Right ventricle myocardium inferior (tissue), 1 donor: ENCODE results near the gene IFI30. TPM values are rescaled to one million over a fixed set of nuclear protein-coding genes. Genes with fewer than 3 reads are reported as not detected.
"Not testable (repeated sequence)": the region's sequence is repeated elsewhere in the genome, so short reads cannot be mapped to it uniquely, and the experiment has no call there.

ENCODE experiments used
- ATAC-seq: fragments of 200-7000 bp; cut with Tn5 transposase; one replicate; pipeline ENCODE4 v1.9.1; 2020; ENCODE audit warnings: mild to moderate bottlenecking, moderate library complexity
- DNase-seq: peaks from one replicate; pipeline ENCODE4 v3.0.0; 2021; ENCODE audit errors: missing footprints
- intact Hi-C: fragments of 100-400 bp; cut with DNase I; formaldehyde crosslinking; loops from one replicate; pipeline ENCODE4 v1.11.0; 2022
- total RNA-seq: library from RNA; stranded (reverse); fragmentation: NEBNext Ultra II Directional; extraction: Animal tissue kit (Norgen Biotek cat#: 25700); gene quantifications from one replicate; pipeline ENCODE4 v1.2.1, GENCODE V29; 2021
- donor health status: DM: no; HTN: yes; CAD: no; lungs with severe emphysema.

The IFI30 gene
- total RNA-seq, 1 donor from 2014 or later = 32.5 TPM

DNA sequence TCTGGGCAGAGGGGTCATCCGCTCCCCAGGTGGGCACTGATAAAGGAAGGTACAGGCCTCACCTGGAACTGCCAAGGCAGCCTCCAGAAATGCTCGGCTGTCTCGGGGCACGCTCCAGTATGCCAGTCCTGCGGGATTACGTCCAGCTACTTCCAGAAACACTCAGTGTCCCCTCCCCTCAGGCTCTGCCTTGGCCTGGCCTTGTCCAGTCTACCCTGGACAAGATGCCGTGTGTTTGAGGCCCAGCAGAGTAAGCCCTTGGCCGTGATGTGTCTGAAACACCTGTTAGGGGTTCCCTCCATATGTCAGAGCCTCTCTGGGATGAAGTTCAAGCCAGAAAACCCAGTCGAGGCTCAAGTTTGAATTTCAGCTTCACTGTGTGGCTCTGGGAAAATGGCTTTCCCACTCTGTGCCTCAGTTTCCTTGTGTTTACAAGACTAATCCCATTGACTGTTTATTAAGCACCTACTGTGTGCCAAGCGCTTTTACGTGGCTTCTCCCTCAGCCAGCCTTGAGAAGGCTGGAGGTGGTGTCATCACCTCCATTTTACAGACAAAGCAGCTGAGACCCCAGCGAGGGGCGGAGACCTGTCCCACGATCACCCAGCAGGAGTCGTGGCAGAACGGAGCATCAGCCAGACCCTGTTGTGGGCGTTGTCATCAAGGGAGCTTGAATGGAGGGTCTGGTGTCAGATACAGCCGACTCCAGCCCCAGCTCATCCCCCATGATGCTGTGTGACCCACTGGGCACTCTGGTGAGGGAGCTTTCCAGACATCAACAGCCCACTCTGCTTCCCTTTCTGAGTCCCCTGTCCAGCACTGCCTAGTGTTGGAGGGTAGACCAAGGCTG, 22.6 kb upstream of the IFI30 start:
- intact Hi-C loops = loop anchor here (5.0 kb wide), 1 partner anchor 51 kb away; the partner anchor contains the start of gene RAB3A
- DNase-seq (no peak), ATAC-seq (no peak)

DNA sequence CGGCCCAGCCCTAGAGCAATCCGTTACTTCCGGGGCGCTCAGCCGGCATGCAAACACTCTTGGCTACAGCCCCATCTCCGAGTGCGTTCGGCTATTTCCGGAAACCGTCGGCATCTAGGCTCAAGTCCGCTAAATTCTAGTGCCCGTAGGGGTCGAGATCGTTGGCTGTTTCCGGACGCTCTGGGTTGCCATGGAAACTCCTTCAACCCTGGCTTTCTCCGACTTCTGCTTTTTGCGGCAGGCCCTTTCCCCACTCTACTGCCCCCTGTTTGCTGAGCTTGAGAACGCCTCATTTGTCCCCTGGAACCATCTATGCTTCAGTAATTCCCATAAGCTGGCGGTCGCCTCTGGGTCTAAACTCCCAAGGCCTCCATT, 21.2 kb upstream of the IFI30 start:
- peak; percentile 77 for ATAC-seq
- DNase-seq = peak; percentile 97
- intact Hi-C loops = loop anchor here (2.0 to 5.0 kb wide), 2 partner anchors 34 to 50 kb away; partner anchors contain the start of gene RAB3A

DNA sequence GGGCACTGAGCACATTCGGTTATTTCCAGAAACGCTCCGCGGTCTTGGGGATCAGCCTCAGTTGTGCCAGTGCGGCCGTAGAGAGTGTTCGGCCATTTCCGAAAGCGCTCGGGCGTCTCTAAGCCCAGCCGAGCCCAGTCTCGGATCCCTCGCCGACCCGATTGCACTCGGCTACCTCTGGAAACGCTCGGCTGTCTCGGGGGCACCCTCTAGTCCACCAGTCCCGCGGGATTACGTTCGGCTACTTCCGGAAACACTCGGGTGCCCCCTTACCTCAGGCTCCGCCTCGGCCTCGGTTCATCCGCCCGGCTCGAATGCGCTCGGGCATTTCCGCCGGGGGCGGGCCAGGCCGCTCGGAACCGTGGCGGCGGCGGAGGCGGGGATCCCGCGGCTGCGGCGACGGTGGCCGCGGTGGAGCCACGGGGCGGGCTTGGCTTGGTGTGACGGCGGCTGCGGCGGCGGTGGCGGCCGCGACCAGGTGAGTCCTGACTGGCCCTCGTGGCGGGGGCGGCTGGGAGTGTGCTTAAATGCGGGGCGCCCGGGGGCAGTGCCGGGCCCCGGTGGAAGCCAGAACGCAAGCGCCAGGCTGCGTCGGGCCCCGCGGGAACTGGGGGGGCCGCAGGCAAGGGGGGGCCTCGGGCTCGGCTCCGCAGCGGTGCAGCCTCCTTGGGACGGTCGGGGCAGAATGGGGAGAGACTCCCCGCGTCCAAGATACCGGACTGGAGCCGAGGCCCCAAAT, 20.6 kb upstream of the IFI30 start, which contains the start of gene PIK3R2:
PIK3R2 (plus strand) TSS at position 347 of the 739 bp plus-strand sequence. CDS start 2,717 bp downstream, outside the sequence.
- intact Hi-C loops = loop anchor here (2.0 to 5.0 kb wide), 2 partner anchors 34 to 49 kb away; partner anchors contain the start of gene RAB3A

DNA sequence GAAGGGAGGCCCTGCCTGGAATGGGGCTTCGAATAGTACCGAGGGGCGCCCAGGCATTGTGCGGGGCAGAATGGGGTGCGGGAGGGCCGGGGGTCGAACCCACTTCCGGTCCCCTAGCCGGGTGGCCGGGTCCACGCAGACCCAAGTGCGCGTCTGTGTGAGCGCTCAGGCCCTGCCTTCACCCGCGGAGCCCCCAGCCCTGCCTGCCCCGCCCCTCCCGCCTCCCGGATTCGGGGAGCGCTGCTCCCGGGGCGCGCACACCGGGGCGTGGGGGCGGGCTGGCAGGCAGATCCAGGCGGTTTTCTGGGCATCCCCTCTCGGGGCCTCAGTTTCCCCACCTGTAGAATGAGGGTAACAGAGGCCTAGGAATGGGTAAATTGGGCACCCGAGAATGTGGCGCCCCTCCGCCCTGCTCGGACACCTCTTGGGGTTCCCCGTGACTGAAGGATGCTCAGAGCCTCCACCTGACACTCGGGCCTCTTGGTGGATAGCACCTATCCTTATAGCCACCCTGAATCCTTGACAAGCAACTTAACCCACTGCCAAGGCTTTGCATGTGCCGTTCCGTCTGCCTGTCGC, 20.0 kb upstream of the IFI30 start:
- DNase-seq (no peak), ATAC-seq (no peak)
- intact Hi-C loops = loop anchor here (2.0 to 5.0 kb wide), 2 partner anchors 35 to 49 kb away; partner anchors contain the start of gene RAB3A

More for the DNA sequence above, 20.6 kb upstream of the IFI30 start, which contains the start of gene PIK3R2:
- DNase-seq (peak; percentile 99), ATAC-seq (peak; percentile 93)

DNA sequence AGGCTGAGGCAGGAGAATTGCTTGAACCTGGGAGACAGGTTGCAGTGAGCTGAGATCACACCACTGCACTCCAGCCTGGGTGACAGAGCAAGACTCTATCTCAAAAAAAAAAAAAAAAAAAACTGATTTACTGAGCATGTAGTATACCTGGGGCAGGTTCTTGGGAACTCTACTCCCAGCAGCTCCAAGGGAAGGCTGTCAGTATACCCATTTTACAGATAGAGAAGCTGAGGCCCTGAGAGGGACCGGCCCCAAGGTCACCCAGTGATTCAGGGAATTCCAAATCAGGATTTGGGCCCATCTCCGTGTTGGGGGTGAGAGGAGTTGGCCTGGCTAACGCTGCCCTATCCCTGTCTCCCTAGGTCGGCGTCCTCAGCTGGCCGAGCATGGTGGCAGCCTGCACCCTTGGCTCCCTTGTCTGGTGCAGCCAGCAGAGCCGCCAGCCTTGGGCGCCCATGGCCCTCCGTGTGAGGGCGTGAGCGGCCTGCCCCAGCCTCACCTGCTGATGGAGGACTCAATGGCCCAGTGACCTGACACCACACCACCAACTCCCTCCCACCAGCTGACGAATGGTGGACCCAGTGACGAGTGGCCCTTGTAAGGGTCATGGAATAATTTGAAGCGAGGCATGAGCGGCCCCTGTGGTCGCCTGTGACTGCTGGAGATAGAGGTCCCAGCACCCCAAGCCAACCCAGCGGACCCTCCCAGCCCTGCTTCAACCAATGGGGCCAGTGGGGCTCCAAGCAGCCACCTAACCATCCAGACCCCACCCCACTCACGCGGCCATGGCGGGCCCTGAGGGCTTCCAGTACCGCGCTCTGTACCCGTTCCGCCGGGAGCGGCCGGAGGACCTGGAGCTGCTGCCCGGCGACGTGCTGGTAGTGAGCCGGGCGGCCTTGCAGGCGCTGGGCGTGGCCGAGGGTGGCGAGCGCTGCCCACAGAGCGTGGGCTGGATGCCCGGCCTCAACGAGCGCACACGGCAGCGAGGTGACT, 18.2 kb upstream of the IFI30 start:
- intact Hi-C loops = no loop called here
- no peak for ATAC-seq
- DNase-seq = no peak

DNA sequence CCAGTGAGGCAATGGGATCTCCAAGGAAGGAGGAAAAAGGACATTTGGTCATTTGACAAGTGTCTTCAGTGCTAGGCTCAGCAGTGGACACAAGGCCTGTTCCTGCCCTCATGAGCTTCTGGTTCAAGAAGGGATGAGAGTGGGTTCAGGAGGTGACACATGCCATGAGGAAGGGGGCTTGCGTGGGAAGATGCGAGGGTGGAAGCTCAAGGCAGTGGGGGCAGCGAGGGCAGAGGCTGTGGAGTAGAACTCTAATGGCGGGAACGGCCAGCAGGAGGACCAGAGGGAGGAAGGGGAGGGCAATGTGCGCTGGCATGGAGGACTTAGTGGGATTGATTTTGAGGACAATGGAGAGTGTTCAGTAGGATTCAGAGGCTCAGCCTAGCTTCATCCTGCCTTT, 17.3 kb upstream of the IFI30 start:
- intact Hi-C loops = no loop called here
- ATAC-seq (no peak), DNase-seq (no peak)

GRCh38 chr19:18156841-18157464, 16.7 kb upstream of the IFI30 start:
- intact Hi-C loops = no loop called here
- DNase-seq = peak; percentile 88
- ATAC-seq = peak; percentile 10

DNA sequence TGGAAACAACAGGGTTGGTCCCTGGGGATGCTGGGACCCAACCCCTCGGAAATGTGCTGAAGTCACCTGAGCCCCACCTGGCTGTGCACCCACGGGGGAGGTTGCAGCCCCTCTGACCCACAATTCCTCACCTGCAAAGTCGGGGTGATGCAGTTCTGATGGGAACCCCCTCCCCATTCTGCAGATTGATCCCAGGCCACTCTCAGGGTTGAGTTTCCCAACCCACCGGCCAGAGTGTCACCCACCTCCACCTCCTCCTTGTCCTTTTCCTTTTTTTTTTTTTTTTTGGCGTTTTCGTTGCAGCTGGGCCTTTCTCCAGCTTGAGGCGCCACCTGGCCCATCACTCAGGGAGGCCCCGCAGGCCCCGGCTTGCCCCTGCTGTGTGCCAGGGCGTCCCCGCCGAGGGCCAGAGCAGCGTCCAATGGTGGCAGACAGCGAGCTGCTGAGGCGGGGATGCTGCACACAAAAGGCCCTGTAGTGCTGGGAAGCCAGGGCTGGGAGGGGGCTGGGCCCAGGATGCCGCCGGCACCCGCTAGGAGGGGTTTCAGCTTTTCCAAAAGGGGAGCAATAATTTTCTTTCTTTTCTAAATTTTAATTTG, 16.0 kb upstream of the IFI30 start:
- intact Hi-C loops = no loop called here
- ATAC-seq = no peak
- DNase-seq = no peak

DNA sequence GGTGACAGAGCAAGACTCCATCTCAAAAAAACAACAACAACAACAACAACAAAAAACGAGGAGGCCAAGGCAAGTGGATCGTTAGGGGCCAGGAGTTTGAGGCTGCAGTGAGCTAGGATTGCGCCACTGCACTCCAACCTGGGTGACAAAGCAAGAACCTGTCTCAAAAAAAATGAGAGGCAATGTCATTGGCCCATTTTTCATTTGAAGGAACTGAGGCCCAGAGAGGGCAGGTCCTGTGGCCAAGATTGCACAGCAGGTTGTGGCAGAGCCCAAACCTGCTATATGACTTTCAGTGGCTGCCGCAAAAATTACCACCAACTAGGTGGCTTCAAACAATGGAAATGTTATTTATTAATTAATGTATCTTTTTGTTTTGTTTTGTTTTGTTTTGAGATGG, 15.1 kb upstream of the IFI30 start:
- no peak for DNase-seq
- no peak for ATAC-seq
- intact Hi-C loops = no loop called here

- DNase-seq, intact Hi-C loops, ATAC-seq: not testable (repeated sequence)
These were observed 14.5 kb upstream of the IFI30 start for GRCh38 chr19:18159059-18159616.

GRCh38 chr19:18159810-18160209, 13.8 kb upstream of the IFI30 start:
- intact Hi-C loops = no loop called here
- no peak for DNase-seq
- ATAC-seq = no peak

DNA sequence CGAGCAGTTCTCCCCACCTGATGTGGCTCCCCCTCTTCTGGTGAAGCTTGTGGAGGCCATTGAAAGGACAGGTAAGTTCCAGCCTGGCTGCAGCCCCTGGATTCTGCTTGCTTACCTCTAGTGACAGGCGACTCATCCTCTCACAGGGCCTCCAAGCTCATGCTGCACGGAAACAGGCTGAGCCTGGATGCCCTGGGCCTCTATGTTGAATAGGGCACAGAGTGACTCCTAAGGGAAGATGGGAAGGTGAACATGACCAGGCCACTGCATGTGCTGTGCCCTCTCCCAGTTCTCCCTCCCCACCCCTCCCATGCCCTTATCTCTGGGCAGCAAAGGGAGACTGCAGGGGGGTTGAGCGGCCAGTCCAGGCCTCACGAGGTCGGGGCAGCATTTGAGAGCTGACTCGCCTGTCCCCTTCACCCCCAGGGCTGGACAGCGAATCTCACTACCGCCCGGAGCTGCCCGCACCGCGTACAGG, 13.1 kb upstream of the IFI30 start:
- intact Hi-C loops = no loop called here
- ATAC-seq (peak; percentile 27), DNase-seq (no peak)

DNA sequence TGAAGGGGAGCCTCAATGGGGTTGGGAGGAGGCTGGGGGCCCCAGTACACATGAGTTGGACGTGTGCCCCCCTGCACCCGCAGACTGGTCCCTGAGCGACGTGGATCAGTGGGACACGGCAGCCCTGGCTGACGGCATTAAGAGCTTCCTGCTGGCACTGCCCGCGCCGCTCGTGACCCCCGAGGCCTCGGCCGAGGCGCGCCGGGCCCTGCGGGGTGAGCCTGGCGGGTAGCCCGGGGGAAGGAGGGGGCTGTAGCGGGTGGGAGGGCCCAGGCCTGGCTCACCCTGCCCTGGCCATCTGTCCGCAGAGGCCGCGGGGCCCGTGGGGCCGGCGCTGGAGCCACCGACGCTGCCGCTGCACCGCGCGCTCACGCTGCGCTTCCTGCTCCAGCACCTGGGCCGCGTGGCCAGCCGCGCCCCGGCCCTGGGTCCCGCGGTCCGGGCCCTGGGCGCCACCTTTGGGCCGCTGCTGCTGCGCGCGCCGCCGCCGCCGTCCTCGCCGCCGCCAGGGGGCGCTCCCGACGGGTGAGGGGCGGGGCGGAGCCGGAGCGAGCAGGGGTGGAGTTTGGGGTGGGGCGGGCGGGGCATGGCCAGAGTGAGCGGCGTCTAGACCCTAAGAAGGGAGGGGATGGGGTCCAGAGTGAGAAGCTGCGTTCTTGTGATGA, 12.5 kb upstream of the IFI30 start:
- ATAC-seq (peak; percentile 81), DNase-seq (peak; percentile 92)
- intact Hi-C loops = no loop called here

- no peak for DNase-seq
- peak; percentile 7 for ATAC-seq
These were observed 12.0 kb upstream of the IFI30 start for GRCh38 chr19:18161636-18162002.

GRCh38 chr19:18164072-18164471, 9.5 kb upstream of the IFI30 start:
- no peak for ATAC-seq
- no peak for DNase-seq
- intact Hi-C loops = no loop called here

More at GRCh38 chr19:18161636-18162002, 12.0 kb upstream of the IFI30 start:
- intact Hi-C loops = no loop called here

GRCh38 chr19:18165794-18166544, 7.6 kb upstream of the IFI30 start:
- DNase-seq (no peak), ATAC-seq (no peak)
- intact Hi-C loops = no loop called here
